HG03432 (cell line): ENCODE results near the gene GNG2.
A peak's percentile ranks its signal among the peaks of the same experiment; 100 is the strongest.

Experiments used
- ATAC-seq: cut with Tn5 transposase; IDR thresholded peaks from one replicate; pipeline ENCODE4 v1.9.1; 2021; ENCODE audit warnings: mild to moderate bottlenecking, moderate library complexity; ENCODE audit not compliant: unreplicated experiment

GNG2 gene

GRCh38 chr14:51860164-51860824, at the start of gene GNG2:
Gene GNG2 (plus strand): TSS chr14:51860612. CDS start chr14:51950679, 90,067 bp downstream.
- ATAC-seq = peak; percentile 94

GRCh38 chr14:51811706-51812105, 48.7 kb upstream of the GNG2 start:
- no peak for ATAC-seq

GRCh38 chr14:51816031-51816430, 44.4 kb upstream of the GNG2 start:
- no peak for ATAC-seq

GRCh38 chr14:51817326-51817725, 43.1 kb upstream of the GNG2 start:
- ATAC-seq = no peak

- no peak for ATAC-seq
Measured at GRCh38 chr14:51818748-51819380, 41.5 kb upstream of the GNG2 start.

- no peak for ATAC-seq
Measured at GRCh38 chr14:51821822-51822221, 38.6 kb upstream of the GNG2 start.

GRCh38 chr14:51822499-51822898, 37.9 kb upstream of the GNG2 start:
- ATAC-seq = no peak

- no peak for ATAC-seq
Measured at GRCh38 chr14:51823706-51824105, 36.7 kb upstream of the GNG2 start.

GRCh38 chr14:51824191-51824590, 36.2 kb upstream of the GNG2 start:
- no peak for ATAC-seq

- ATAC-seq = no peak
Measured at GRCh38 chr14:51825926-51826325, 34.5 kb upstream of the GNG2 start.

- peak; percentile 99 for ATAC-seq
Measured at GRCh38 chr14:51828017-51828797, 32.2 kb upstream of the GNG2 start.

GRCh38 chr14:51834240-51834639, 26.2 kb upstream of the GNG2 start:
- ATAC-seq = no peak

- ATAC-seq = peak; percentile 72
Measured at GRCh38 chr14:51836417-51836816, 24.0 kb upstream of the GNG2 start.

GRCh38 chr14:51844081-51844881, 16.1 kb upstream of the GNG2 start:
- peak; percentile 42 for ATAC-seq

- no peak for ATAC-seq
Measured at GRCh38 chr14:51845811-51846210, 14.6 kb upstream of the GNG2 start.

GRCh38 chr14:51846631-51847488, 13.6 kb upstream of the GNG2 start:
- peak; percentile 79 for ATAC-seq

- ATAC-seq = no peak
Measured at GRCh38 chr14:51847489-51847796, 13.0 kb upstream of the GNG2 start.

GRCh38 chr14:51848120-51848519, 12.3 kb upstream of the GNG2 start:
- ATAC-seq = no peak

GRCh38 chr14:51849097-51849496, 11.3 kb upstream of the GNG2 start:
- no peak for ATAC-seq

- no peak for ATAC-seq
Measured at GRCh38 chr14:51850651-51851050, 9.8 kb upstream of the GNG2 start.
